Testis (tissue), 3 donors: ENCODE measurements around the gene SIGLEC11. TPM values are rescaled to one million over a fixed set of nuclear protein-coding genes. Genes with fewer than 3 reads are reported as not detected.
A peak's percentile ranks its signal among the peaks of the same experiment; 100 is the strongest.

Source experiments
- DNase-seq: peaks from one replicate; pipeline ENCODE4 v3.0.0-alpha.2; 2019
- H3K27ac ChIP-seq, 2 donors: fragments of 200-600 bp; sonication (generic); one replicate each; pipeline ENCODE4 v1.5.1; 2019
- H3K27me3 ChIP-seq: fragments of 200-600 bp; sonication (generic); one replicate; pipeline ENCODE4 v1.5.1; 2019
- H3K36me3 ChIP-seq: fragments of 200-600 bp; sonication (generic); one replicate; pipeline ENCODE4 v1.5.1; 2017; ENCODE audit warnings: low read depth; ENCODE audit errors: missing control alignments
- H3K4me1 ChIP-seq: fragments of 200-600 bp; sonication (generic); one replicate; pipeline ENCODE4 v1.5.1; 2019
- H3K4me3 ChIP-seq, 2 donors: fragments of 200-600 bp; sonication (generic); one replicate each; pipeline ENCODE4 v1.5.1; 2017 to 2019
- H3K9me3 ChIP-seq: fragments of 200-600 bp; sonication (generic); one replicate; pipeline ENCODE4 v1.5.1; 2017
- POLR2A ChIP-seq: fragments of 450-650 bp; IDR thresholded peaks from one replicate; pipeline ENCODE4 v1.6.1; 2017; ENCODE audit warnings: antibody characterized with exemption, mild to moderate bottlenecking, moderate library complexity
- WGBS, 2 donors: methylation state at CpG; one replicate each; pipeline ENCODE4 v1.1.5; 2018; 5-methylcytosine and 5-hydroxymethylcytosine counted together
- intact Hi-C: fragments of 100-400 bp; cut with DNase I; formaldehyde crosslinking; loops from one replicate; pipeline ENCODE4 v1.15.1; 2023; ENCODE audit warnings: low total_unique reads
- polyA plus RNA-seq: library from polyadenylated mRNA; stranded (reverse); fragments of 350-450 nt; fragmentation: Illumina TruSeq; extraction: RNeasy Lipid Tissue Mini Kit (QIAGEN cat#74804); gene quantifications from one replicate; pipeline ENCODE4 v1.2.3, GENCODE V29; 2014; ENCODE audit warnings: low read depth, low replicate concordance; ENCODE audit not compliant: insufficient read depth
- total RNA-seq, 2 donors: library from RNA; depleted of rRNA; stranded (reverse); fragments of >200 nt; gene quantifications; one replicate each; pipeline ENCODE4 v1.2.3, GENCODE V29; 2016
- TF ChIP-seq, protein P1 (sequence below), 3 experiments: fragments of 450-650 bp in 2 of 3; fragments of 200-600 bp in 1 of 3; sonication (generic) in 1 of 3; IDR thresholded peaks; one replicate each; pipeline ENCODE4 v1.5.1; 2016 to 2019; ENCODE audit warnings: antibody characterized with exemption in 3 of 3, mild to moderate bottlenecking in 2 of 3, moderate library complexity in 1 of 3

SIGLEC11 gene
- total and polyA plus RNA-seq, 3 donors from 2014 or later, result 5.8 to 8.5 (median 6.0) TPM

DNA sequence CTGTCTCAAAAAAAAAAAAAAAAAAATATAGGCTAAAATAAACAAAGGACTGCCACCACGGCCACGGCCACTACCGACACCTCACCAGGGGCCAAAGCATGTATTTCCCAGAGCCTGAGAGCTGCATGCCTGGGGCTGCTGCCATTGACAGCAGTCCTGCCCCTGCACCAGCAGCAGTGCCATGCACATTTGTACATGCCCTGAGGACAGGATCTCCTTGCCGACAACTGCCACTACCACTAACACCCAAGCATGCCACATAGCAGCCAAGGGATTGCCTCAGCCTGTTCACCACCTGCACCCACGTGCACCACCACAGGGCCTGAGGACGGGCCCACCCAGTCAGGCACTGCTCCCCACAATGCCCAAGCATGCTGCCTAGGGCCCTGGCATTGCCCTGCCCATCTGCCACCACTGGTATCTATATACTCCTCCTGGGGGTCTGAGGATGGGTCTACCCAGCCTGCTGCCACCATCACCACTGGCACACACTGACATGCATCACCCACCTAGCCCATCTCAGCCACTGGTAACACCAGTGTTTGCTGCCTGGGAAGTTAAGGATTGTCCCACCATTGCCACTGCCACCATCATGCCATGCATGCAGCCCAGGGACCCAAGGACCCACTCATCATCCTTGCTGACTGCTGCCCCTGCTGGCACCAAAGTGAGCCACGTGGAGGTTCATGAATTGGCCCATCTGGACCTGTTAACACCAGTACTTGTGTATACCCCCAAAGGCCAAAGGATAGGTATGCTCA lies 21.1 kb downstream of the SIGLEC11 start:
- H3K36me3 ChIP-seq, result no peaks in the 10 kb centered on the region
- TF ChIP-seq, protein P1, sequence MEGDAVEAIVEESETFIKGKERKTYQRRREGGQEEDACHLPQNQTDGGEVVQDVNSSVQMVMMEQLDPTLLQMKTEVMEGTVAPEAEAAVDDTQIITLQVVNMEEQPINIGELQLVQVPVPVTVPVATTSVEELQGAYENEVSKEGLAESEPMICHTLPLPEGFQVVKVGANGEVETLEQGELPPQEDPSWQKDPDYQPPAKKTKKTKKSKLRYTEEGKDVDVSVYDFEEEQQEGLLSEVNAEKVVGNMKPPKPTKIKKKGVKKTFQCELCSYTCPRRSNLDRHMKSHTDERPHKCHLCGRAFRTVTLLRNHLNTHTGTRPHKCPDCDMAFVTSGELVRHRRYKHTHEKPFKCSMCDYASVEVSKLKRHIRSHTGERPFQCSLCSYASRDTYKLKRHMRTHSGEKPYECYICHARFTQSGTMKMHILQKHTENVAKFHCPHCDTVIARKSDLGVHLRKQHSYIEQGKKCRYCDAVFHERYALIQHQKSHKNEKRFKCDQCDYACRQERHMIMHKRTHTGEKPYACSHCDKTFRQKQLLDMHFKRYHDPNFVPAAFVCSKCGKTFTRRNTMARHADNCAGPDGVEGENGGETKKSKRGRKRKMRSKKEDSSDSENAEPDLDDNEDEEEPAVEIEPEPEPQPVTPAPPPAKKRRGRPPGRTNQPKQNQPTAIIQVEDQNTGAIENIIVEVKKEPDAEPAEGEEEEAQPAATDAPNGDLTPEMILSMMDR (IDR thresholded peaks at IDR 0.05), result no peak
- no peaks in the 10 kb centered on the region for H3K9me3 ChIP-seq
- H3K27ac ChIP-seq, result no peak overlapping the region
- no peak overlapping the region for H3K4me3 ChIP-seq
- H3K4me1 ChIP-seq, result peaks cover 7% of the 10 kb centered on the region
- H3K27me3 ChIP-seq, result no peaks in the 10 kb centered on the region
- intact Hi-C loops, result loop anchor here (5.0 kb wide), 1 partner anchor 42 kb away; no protein-coding TSS in a partner anchor
- WGBS, 2 donors, result 86 to 96% methylated on average over 5 to 7 of the region's 7 CpGs
- no peak for DNase-seq

DNA sequence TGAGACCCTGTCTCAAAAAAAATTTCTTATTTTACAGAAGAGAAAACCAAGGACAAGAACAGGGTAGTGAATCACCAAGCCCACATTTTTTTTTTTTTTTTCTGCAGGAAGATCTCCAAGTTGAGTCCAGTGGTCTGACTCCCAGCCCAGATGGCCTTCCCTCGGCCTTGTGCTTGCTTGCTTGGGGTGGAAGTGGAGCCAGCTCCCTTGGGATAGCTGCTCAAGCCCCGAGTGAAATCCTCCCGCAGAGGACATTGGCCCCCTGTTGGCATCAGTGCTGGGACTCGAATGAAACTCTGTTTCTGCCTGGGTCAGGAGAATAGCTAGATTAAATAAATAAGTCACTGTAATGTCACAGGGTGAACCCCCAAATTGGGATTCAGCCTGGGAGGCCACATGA lies 22.3 kb downstream of the SIGLEC11 start:
- 19 to 40% methylated on average over 4 of the region's 4 CpGs for WGBS, 2 donors
- DNase-seq, result peak; percentile 50
- no peak for TF ChIP-seq POLR2A
- TF ChIP-seq, protein P1 (IDR thresholded peaks at IDR 0.05), result no peak
- no peak overlapping the region for H3K4me3 ChIP-seq
- H3K9me3 ChIP-seq, result no peaks in the 10 kb centered on the region
- peaks cover 7% of the 10 kb centered on the region for H3K4me1 ChIP-seq
- no peak overlapping the region for H3K27ac ChIP-seq
- H3K27me3 ChIP-seq, result no peaks in the 10 kb centered on the region
- intact Hi-C loops, result no loop called here
- H3K36me3 ChIP-seq, result no peaks in the 10 kb centered on the region

DNA sequence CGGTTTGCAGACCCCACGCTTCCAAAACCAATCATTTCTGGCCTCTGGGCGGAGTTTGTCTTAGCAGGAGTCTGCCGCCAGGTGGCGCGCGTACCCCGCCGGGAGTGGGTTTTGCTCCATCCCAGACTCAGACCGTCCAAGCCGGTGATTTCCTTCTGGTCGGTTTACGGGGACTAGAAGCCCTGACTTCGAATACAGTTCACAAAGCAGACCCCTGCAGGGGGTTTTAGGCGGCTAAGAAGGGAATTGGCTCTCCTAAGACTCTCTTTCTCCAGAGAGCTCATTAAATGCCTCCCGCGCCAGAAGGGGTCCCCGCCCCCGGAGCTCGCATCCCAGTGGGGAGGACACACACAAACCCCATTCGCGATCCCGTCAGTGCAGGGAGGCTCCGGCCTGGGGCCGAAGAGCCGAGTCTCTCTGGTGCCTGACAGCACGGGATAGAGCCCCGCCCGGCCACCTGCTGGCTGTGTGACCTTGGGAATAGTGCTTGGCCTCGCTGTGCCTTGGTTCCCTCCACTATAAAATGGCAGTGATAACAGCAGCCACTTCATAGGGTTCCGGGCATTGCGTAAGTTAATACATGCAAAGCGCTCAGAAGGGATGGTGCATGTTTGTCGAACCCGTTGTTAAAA lies 23.1 kb downstream of the SIGLEC11 start:
- Histone ChIP-seq H3K4me3 (peak overlapping the region; percentile 41 to 49), H3K27ac (no peak overlapping the region), H3K4me1 (peaks cover 7% of the 10 kb centered on the region), H3K27me3 (no peaks in the 10 kb centered on the region), H3K36me3 (no peaks in the 10 kb centered on the region), H3K9me3 (no peaks in the 10 kb centered on the region)
- intact Hi-C loops, result no loop called here
- DNase-seq, result peak; percentile 86
- WGBS, 2 donors, result 5 to 7% methylated on average over 19 to 35 of the region's 35 CpGs
- TF ChIP-seq, protein P1 (IDR thresholded peaks at IDR 0.05), result peak; percentile 94 to 97 (median 95)
- TF ChIP-seq POLR2A, result no peak

DNA sequence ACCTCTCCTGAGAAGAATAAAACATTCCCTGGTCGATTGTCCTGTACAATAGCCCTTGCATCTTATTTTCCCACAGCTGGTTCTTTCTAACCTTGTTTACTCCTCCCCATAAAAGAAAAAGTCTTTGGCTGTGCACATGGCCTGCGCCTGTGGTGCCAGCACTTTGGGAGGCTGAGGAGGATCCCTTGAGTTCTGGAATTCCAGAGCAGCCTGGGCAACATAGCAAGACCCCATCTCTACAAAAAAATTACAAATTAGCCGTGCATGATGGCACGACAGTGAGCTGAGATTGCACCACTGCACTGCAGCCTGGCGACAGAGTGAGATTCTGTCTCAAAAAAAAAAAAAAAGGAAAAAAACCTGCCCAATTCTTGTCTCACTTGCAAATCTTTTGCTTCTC lies 24.4 kb downstream of the SIGLEC11 start:
- intact Hi-C loops, result no loop called here
- H3K4me1 ChIP-seq, result peaks cover 7% of the 10 kb centered on the region
- H3K27me3 ChIP-seq, result no peaks in the 10 kb centered on the region
- TF ChIP-seq, protein P1 (IDR thresholded peaks at IDR 0.05), result no peak
- TF ChIP-seq POLR2A, result no peak
- H3K4me3 ChIP-seq, result no peak overlapping the region
- no peaks in the 10 kb centered on the region for H3K36me3 ChIP-seq
- H3K27ac ChIP-seq, result no peak overlapping the region
- 72 to 76% methylated on average over 5 of the region's 5 CpGs for WGBS, 2 donors
- DNase-seq, result no peak
- H3K9me3 ChIP-seq, result no peaks in the 10 kb centered on the region
